ENCODE results near the gene KCTD13. TPM values are rescaled to one million over a fixed set of nuclear protein-coding genes. Genes with fewer than 3 reads are reported as not detected.

Gene KCTD13
- total RNA-seq, 1 experiment from 2014 or later: 18.5 TPM

DNA sequence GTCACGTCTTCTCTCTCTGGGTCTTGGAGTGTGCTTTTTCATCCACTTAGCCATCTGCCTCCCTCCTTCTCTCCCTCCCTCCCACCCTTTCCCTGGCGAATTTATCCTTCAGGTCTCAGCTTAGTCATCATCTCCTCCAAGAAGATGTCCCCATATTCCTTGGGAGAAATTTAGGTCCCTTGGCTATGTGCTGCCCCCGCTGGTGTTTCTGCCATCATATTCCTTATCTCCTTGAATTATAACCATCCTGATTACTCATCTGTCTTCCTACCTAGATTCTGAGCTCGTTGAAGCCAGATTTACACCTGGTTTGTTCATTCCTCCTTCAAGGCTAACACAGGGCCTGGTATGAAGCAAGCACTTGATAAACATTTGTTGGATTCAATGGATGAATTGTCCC, 31.7 kb downstream of the KCTD13 start:
- no peaks in the 10 kb centered on the region for H3K27me3 Mint-ChIP-seq (ENCODE audit: low read depth)
- H3K4me1 Mint-ChIP-seq: peaks cover 31% of the 10 kb centered on the region
- CTCF ChIA-PET: interaction anchor here (0.5 to 1.2 kb wide), 2 partner anchors 46 to 118 kb away, joined by 3 to 5 read pairs; no protein-coding TSS in a partner anchor
- H3K9me3 Mint-ChIP-seq: no peaks in the 10 kb centered on the region
- DNase-seq (ENCODE audit: low spot score) (no peak), ATAC-seq (no peak)
- peaks cover 11% of the 10 kb centered on the region; the same call in 1 of the 2 replicates for H3K36me3 Mint-ChIP-seq
- H3K27ac Mint-ChIP-seq: peak overlapping the region; percentile 49; the same call in 1 of the 2 replicates
- no peak overlapping the region for H3K4me3 Mint-ChIP-seq
- TF ChIP-seq ATF3 (CRISPR knock-in tag; conservative IDR thresholded peaks at IDR 0.05) (no peak), CREM (CRISPR knock-in tag; IDR thresholded peaks at IDR 0.05) (no peak), FOXP4 (CRISPR knock-in tag; IDR thresholded peaks at IDR 0.05) (no peak), NFYB (CRISPR knock-in tag; conservative IDR thresholded peaks at IDR 0.05; ENCODE audit: low read depth) (no peak), JUN (CRISPR knock-in tag; IDR thresholded peaks at IDR 0.05) (no peak), E2F1 (CRISPR knock-in tag; IDR thresholded peaks at IDR 0.05) (no peak), ZBTB21 (CRISPR knock-in tag; IDR thresholded peaks at IDR 0.05; ENCODE audit: borderline replicate concordance) (no peak), GRHL2 (CRISPR knock-in tag; IDR thresholded peaks at IDR 0.05; ENCODE audit: insufficient replicate concordance, severe bottlenecking) (no peak)
- TF ChIP-seq, protein P1, sequence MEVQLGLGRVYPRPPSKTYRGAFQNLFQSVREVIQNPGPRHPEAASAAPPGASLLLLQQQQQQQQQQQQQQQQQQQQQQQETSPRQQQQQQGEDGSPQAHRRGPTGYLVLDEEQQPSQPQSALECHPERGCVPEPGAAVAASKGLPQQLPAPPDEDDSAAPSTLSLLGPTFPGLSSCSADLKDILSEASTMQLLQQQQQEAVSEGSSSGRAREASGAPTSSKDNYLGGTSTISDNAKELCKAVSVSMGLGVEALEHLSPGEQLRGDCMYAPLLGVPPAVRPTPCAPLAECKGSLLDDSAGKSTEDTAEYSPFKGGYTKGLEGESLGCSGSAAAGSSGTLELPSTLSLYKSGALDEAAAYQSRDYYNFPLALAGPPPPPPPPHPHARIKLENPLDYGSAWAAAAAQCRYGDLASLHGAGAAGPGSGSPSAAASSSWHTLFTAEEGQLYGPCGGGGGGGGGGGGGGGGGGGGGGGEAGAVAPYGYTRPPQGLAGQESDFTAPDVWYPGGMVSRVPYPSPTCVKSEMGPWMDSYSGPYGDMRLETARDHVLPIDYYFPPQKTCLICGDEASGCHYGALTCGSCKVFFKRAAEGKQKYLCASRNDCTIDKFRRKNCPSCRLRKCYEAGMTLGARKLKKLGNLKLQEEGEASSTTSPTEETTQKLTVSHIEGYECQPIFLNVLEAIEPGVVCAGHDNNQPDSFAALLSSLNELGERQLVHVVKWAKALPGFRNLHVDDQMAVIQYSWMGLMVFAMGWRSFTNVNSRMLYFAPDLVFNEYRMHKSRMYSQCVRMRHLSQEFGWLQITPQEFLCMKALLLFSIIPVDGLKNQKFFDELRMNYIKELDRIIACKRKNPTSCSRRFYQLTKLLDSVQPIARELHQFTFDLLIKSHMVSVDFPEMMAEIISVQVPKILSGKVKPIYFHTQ (CRISPR knock-in tag; IDR thresholded peaks at IDR 0.05): no peak
- TF ChIP-seq, protein P2, sequence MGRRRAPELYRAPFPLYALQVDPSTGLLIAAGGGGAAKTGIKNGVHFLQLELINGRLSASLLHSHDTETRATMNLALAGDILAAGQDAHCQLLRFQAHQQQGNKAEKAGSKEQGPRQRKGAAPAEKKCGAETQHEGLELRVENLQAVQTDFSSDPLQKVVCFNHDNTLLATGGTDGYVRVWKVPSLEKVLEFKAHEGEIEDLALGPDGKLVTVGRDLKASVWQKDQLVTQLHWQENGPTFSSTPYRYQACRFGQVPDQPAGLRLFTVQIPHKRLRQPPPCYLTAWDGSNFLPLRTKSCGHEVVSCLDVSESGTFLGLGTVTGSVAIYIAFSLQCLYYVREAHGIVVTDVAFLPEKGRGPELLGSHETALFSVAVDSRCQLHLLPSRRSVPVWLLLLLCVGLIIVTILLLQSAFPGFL (CRISPR knock-in tag; IDR thresholded peaks at IDR 0.05; ENCODE audit: borderline replicate concordance): no peak
- TF ChIP-seq, protein P3, sequence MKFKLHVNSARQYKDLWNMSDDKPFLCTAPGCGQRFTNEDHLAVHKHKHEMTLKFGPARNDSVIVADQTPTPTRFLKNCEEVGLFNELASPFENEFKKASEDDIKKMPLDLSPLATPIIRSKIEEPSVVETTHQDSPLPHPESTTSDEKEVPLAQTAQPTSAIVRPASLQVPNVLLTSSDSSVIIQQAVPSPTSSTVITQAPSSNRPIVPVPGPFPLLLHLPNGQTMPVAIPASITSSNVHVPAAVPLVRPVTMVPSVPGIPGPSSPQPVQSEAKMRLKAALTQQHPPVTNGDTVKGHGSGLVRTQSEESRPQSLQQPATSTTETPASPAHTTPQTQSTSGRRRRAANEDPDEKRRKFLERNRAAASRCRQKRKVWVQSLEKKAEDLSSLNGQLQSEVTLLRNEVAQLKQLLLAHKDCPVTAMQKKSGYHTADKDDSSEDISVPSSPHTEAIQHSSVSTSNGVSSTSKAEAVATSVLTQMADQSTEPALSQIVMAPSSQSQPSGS (CRISPR knock-in tag; IDR thresholded peaks at IDR 0.05; ENCODE audit: borderline replicate concordance, low read depth): no peak
- POLR2A ChIA-PET: no interaction called here

DNA sequence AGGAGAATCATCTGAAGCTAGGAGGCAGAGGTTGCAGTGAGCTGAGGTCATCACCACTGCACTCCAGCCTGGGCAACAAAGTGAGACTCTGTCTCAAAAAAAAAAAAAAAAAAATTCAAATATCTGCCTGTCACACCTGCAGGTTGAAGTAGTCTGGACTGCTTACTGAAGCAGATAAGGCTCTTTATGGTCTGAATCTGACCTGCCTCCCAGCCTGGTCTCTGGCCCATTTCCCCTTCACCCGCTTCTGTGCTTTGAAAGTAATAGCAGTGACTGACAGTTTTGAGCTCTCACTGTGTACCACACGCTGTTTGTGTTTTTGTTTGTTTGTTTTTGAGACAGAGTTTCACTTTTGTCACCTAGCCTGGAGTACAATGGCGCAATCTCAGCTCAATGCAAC, 32.5 kb downstream of the KCTD13 start:
- Mint-ChIP-seq H3K4me3 (no peak overlapping the region), H3K9me3 (no peaks in the 10 kb centered on the region), H3K4me1 (peaks cover 26% of the 10 kb centered on the region), H3K27me3 (ENCODE audit: low read depth) (no peaks in the 10 kb centered on the region), H3K27ac (no peak overlapping the region), H3K36me3 (peaks cover 11% of the 10 kb centered on the region; the same call in 1 of the 2 replicates)
- DNase-seq (ENCODE audit: low spot score): no peak
- no peak for ATAC-seq
- ChIA-PET POLR2A (no interaction called here), CTCF (interaction anchor here (0.6 kb wide), 1 partner anchor 45 kb away, joined by 5 read pairs; no protein-coding TSS in a partner anchor)
- TF ChIP-seq GABPB1 (CRISPR knock-in tag; IDR thresholded peaks at IDR 0.05): no peak
- no peak for TF ChIP-seq E2F1 (CRISPR knock-in tag; IDR thresholded peaks at IDR 0.05)
- TF ChIP-seq FOXP1 (CRISPR knock-in tag; IDR thresholded peaks at IDR 0.05; ENCODE audit: borderline replicate concordance): no peak
- TF ChIP-seq TP53 (CRISPR knock-in tag; IDR thresholded peaks at IDR 0.05): no peak
- no peak for TF ChIP-seq JAZF1 (CRISPR knock-in tag; IDR thresholded peaks at IDR 0.05)
- no peak for TF ChIP-seq PRRX2 (CRISPR knock-in tag; IDR thresholded peaks at IDR 0.05)
- TF ChIP-seq ATF3 (CRISPR knock-in tag; conservative IDR thresholded peaks at IDR 0.05): no peak
- TF ChIP-seq ZSCAN18 (CRISPR knock-in tag; IDR thresholded peaks at IDR 0.05): no peak
- TF ChIP-seq ZNF671 (CRISPR knock-in tag; IDR thresholded peaks at IDR 0.05): no peak
- TF ChIP-seq STAT6 (CRISPR knock-in tag; conservative IDR thresholded peaks at IDR 0.05; ENCODE audit: low read depth): no peak

Measured in WTC11 (cell line).